GM18511 (cell line): Measurements from ENCODE around the gene PCMT1.
"Not testable (repeated sequence)": the region's sequence is repeated elsewhere in the genome, so short reads cannot be mapped to it uniquely, and the experiment has no call there.

ENCODE experiments used
- ATAC-seq: cut with Tn5 transposase; IDR thresholded peaks from one replicate; pipeline ENCODE4 v1.9.1; 2021; ENCODE audit warnings: mild to moderate bottlenecking, moderate library complexity; ENCODE audit not compliant: unreplicated experiment

The PCMT1 gene

DNA sequence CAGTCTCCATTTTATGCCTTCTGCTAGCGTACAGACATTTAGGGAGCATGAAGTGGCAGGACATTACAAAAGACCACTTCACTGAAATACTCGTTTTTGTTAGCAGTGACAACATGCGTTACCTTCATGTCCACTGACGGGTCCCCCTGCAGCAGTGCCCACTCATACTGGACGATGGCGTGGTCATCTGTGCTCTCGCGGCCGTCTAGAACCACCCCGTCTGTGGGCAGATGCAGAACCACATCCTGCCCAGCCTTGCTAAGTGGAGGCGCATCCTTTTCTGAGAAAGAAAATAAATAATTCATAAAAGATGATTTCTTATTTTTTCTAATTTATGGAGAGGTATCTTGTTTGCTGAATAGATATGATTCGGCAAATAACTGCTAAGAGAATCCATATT, 103.3 kb downstream of the PCMT1 start:
- no peak for ATAC-seq

DNA sequence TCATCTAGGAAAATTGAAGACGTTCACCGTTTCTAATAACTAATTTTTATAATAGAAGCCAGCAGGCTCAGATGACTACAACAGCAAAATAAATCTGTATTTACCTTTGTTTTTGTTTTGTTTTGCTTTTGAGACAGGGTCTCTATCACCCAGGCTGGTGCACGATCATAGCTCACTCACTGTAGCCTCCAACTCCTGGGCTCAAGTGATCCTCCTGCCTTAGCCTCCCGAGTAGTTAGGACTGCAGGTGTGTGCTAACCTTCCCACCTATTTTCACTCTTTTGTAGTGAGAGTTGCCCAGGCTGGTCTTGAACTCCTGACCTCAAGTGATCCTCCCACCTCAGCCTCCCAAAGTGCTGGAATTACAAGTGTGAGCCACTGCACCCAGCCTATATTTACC, 104.5 kb downstream of the PCMT1 start:
- not testable (repeated sequence) for ATAC-seq

- no peak for ATAC-seq
These were observed 105.0 kb downstream of the PCMT1 start for GRCh38 chr6:149854532-149854931.

GRCh38 chr6:149855040-149855654, 105.6 kb downstream of the PCMT1 start:
- ATAC-seq = no peak

DNA sequence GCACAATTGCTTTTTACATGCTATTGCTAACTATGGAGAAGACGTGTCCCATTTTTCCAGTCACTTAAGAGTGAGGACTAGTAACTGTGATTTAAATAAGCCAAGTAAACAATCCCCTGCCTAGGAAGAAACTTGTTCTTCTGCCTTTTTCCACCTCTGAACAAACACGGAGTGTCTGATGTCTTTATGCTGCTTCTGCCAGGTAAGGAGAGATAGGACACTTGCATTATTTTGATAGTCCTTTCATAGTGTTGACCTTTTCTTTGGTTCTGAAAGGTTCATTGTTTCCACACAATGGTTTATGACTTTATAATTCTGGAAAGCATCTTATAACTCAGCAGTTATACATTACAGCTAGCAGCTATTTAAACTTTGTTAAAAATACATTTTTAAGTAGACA, 106.2 kb downstream of the PCMT1 start:
- ATAC-seq = no peak

DNA sequence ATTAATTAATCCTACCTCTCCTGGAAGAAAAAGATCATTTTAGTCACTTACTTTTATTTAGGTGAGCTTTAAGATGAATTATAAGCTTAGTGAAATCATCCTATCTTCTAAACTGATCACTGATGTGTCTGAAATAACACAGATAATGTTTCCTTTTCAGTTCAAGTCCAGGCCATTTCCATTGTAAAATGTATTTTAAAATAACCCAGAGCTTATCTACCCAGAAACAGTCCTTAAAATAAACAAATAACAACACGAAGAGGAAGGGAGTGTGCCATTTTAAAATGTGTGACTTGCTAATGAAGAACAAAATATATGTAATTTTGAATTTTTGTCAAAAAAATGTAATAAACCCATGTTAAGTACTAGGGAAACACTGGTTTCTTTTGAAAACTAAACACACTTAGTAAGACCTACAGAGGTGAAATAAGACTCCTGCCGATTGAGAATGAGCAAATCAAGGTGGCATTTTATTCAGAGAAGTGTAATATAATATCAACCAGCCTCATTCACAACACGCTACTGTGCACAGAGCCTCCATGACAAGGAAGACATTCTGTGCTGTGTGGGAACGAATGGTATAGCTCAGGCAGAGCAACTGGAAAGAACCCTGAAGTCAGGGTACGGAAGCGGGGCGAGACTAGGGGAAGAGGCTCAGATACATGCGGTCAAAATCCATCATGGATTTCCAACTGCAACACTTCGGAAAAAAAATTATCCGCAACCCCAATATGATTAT, 106.9 kb downstream of the PCMT1 start:
- no peak for ATAC-seq

DNA sequence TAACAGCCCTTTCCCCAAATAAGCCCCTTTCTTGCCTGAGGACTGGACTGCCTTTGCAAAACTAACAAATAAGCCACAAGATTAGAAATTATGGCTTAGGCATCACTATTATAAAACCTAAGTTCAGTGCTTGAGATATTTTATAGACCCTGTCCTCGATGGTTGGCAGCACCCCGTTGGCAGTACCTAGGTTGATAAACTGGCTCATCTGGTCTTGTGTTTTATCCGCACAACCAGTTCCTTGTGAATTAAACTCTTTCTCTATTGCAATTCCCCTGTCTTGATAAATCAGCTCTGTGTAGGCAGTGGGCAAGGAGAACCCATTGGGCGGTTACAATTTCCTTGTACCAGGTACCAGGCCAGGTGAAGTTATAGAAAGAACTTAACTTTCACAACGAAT, 108.0 kb downstream of the PCMT1 start:
- ATAC-seq = no peak

DNA sequence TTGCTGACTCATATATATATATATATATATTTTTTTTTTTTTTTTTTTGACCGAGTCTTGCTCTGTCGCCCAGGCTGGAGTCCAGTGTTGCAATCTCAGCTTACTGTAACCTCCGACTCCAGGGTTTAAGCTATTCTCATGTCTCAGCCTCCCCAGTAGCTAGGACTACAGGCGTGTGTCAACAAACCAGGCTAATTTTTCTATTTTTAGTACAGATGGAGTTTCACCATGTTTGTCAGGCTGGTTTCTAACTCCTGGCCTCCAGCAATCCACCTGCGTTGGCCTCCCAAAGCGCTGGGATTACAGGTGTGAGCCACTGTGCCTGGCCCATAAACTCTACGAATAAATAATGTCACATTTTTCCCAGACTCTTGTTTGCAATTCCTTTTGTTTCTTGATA, 109.8 kb downstream of the PCMT1 start:
- ATAC-seq = no peak

DNA sequence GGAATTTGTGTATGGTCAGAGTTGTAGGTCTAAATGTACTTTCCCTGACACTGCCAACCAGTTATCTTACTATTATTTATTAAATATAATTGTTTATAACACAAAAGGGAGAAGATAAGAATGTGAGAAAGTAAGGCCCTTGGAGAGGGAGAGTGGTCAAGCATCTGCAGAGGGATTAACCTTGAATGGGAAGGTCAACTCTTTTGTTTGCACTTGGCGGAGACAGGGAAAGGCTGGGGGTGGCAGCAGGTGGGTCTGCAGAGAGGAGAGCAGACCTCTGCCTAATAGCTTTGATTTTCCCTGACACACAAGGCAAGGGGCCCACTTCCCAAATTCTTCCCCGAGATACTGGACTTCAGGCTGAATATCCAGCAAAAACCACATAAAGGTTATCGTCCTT, 110.4 kb downstream of the PCMT1 start:
- no peak for ATAC-seq

DNA sequence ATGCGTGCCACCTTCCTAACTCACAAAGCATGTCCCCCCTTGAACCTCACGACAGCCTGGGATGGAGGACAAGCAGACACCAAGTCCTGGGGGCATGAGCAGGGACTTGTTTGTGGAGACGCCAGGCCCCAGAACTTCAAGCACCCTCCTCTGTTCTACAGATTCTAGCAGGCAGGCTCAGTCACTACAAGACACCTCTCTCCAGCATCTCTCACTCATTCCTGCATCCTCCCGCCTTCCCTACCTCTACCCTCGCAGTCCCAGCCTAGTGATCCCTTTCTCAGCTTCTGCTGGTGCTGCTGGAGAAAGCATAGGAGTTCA, 110.9 kb downstream of the PCMT1 start:
- no peak for ATAC-seq
